ENCODE measurements around the gene ZDHHC1. TPM values are rescaled to one million over a fixed set of nuclear protein-coding genes. Genes with fewer than 3 reads are reported as not detected.

ZDHHC1 gene
- total and polyA plus RNA-seq, 5 experiments from 2014 or later = 0.18 to 0.52 (median 0.28) TPM; not detected in 1

GRCh38 chr16:67436640-67437193 is 20.4 kb upstream of the ZDHHC1 start:
- peaks cover 0 to 4% (median 3%) of the 10 kb centered on the region in 5 donors for H3K27me3 Mint-ChIP-seq
- no peak overlapping the region for H3K4me3 Mint-ChIP-seq
- POLR2A ChIA-PET = no interaction called here
- ATAC-seq (no peak), DNase-seq (no peak)
- H3K27ac Mint-ChIP-seq = peak overlapping the region in 1 of 10 donors; percentile 38
- H3K9me3 Mint-ChIP-seq = no peaks in the 10 kb centered on the region
- peaks cover 0 to 32% (median 2%) of the 10 kb centered on the region in 3 donors for H3K36me3 Mint-ChIP-seq
- H3K4me1 Mint-ChIP-seq = peaks cover 4 to 8% (median 6%) of the 10 kb centered on the region in 4 donors

- H3K9me3 Mint-ChIP-seq = no peaks in the 10 kb centered on the region
- POLR2A ChIA-PET = no interaction called here
- H3K4me3 Mint-ChIP-seq = no peak overlapping the region
- peaks cover 0 to 6% (median 3%) of the 10 kb centered on the region in 5 donors for H3K27me3 Mint-ChIP-seq
- H3K36me3 Mint-ChIP-seq = peaks cover 0 to 26% (median 2%) of the 10 kb centered on the region in 3 donors
- no peak for DNase-seq
- ATAC-seq = no peak
- peaks cover 4 to 10% (median 7%) of the 10 kb centered on the region in 4 donors for H3K4me1 Mint-ChIP-seq
- no peak overlapping the region for H3K27ac Mint-ChIP-seq
Observed at GRCh38 chr16:67435758-67436164, 19.5 kb upstream of the ZDHHC1 start.

- DNase-seq = no peak
- Mint-ChIP-seq H3K4me3 (no peak overlapping the region), H3K36me3 (peaks cover 0 to 8% (median 0%) of the 10 kb centered on the region in 3 donors), H3K9me3 (no peaks in the 10 kb centered on the region), H3K27ac (peak overlapping the region in 1 of 10 donors; percentile 75), H3K27me3 (peaks cover 6 to 26% (median 21%) of the 10 kb centered on the region in 5 donors), H3K4me1 (peaks cover 7 to 16% (median 12%) of the 10 kb centered on the region in 4 donors)
- no peak for ATAC-seq
- POLR2A ChIA-PET = interaction anchor here (0.5 kb wide), 1 partner anchor 881 kb away, joined by 3 read pairs; the partner anchor contains the start of gene CKLF
Observed at GRCh38 chr16:67433131-67433719, 16.9 kb upstream of the ZDHHC1 start.

GRCh38 chr16:67432506-67432890 is 16.2 kb upstream of the ZDHHC1 start:
- Mint-ChIP-seq H3K36me3 (peaks cover 0 to under 1% (median 0%) of the 10 kb centered on the region in 3 donors), H3K4me1 (peaks cover 9 to 16% (median 12%) of the 10 kb centered on the region in 4 donors), H3K9me3 (no peaks in the 10 kb centered on the region), H3K27me3 (peaks cover 6 to 32% (median 21%) of the 10 kb centered on the region in 5 donors), H3K27ac (peak overlapping the region in 3 of 10 donors; percentile 46 to 65 (median 46)), H3K4me3 (peak overlapping the region in 8 of 10 donors; percentile 22 to 72 (median 47))
- POLR2A ChIA-PET = no interaction called here
- DNase-seq (no peak), ATAC-seq (no peak)

GRCh38 chr16:67431775-67432505 is 15.7 kb upstream of the ZDHHC1 start:
- no peaks in the 10 kb centered on the region for H3K9me3 Mint-ChIP-seq
- ATAC-seq (no peak), DNase-seq (no peak)
- POLR2A ChIA-PET = no interaction called here
- peak overlapping the region; percentile 39 to 78 (median 65) for H3K4me3 Mint-ChIP-seq
- peaks cover 9 to 37% (median 25%) of the 10 kb centered on the region in 5 donors for H3K27me3 Mint-ChIP-seq
- H3K27ac Mint-ChIP-seq = peak overlapping the region in 2 of 10 donors; percentile 46
- peaks cover 9 to 16% (median 12%) of the 10 kb centered on the region in 4 donors for H3K4me1 Mint-ChIP-seq
- no peaks in the 10 kb centered on the region for H3K36me3 Mint-ChIP-seq

GRCh38 chr16:67430977-67431774 is 14.9 kb upstream of the ZDHHC1 start, which contains the start of gene HSD11B2:
Gene HSD11B2 (plus strand): TSS chr16:67431121. CDS start chr16:67431249, 128 bp downstream.
- H3K4me1 Mint-ChIP-seq = peaks cover 9 to 16% (median 12%) of the 10 kb centered on the region in 4 donors
- peaks cover 13 to 45% (median 31%) of the 10 kb centered on the region in 5 donors for H3K27me3 Mint-ChIP-seq
- no peak within 1 kb of the TSS for H3K27ac Mint-ChIP-seq
- peak within 1 kb of the TSS; percentile 71 to 88 (median 82) for H3K4me3 Mint-ChIP-seq
- POLR2A ChIA-PET = no interaction called here
- DNase-seq (peak in 2 of 10 donors; percentile 18), ATAC-seq (peak; percentile 44 to 62)
- H3K9me3 Mint-ChIP-seq = no peaks in the 10 kb centered on the region
- H3K36me3 Mint-ChIP-seq = no peaks in the 10 kb centered on the region

GRCh38 chr16:67430504-67430976 is 14.3 kb upstream of the ZDHHC1 start:
- POLR2A ChIA-PET = no interaction called here
- no peaks in the 10 kb centered on the region for H3K36me3 Mint-ChIP-seq
- H3K27ac Mint-ChIP-seq = no peak overlapping the region
- ATAC-seq (peak; percentile 62 to 65), DNase-seq (peak in 4 of 10 donors; percentile 3 to 23 (median 22))
- H3K27me3 Mint-ChIP-seq = peaks cover 13 to 45% (median 31%) of the 10 kb centered on the region in 5 donors
- H3K4me3 Mint-ChIP-seq = peak overlapping the region; percentile 71 to 88 (median 82)
- H3K4me1 Mint-ChIP-seq = peaks cover 9 to 16% (median 12%) of the 10 kb centered on the region in 4 donors
- H3K9me3 Mint-ChIP-seq = no peaks in the 10 kb centered on the region

- no peaks in the 10 kb centered on the region for H3K9me3 Mint-ChIP-seq
- POLR2A ChIA-PET = no interaction called here
- H3K27ac Mint-ChIP-seq = no peak overlapping the region
Observed at GRCh38 chr16:67429799-67430503, 13.7 kb upstream of the ZDHHC1 start.

GRCh38 chr16:67429053-67429798 is 12.9 kb upstream of the ZDHHC1 start:
- H3K9me3 Mint-ChIP-seq = no peaks in the 10 kb centered on the region
- no peaks in the 10 kb centered on the region for H3K36me3 Mint-ChIP-seq
- H3K4me3 Mint-ChIP-seq = peak overlapping the region in 9 of 10 donors; percentile 21 to 87 (median 59)
- H3K27ac Mint-ChIP-seq = no peak overlapping the region
- POLR2A ChIA-PET = interaction anchor here (1.3 kb wide), 1 partner anchor 11 kb away, joined by 4 read pairs; no protein-coding TSS in a partner anchor
- ATAC-seq (no peak), DNase-seq (no peak)
- peaks cover 9 to 16% (median 12%) of the 10 kb centered on the region in 4 donors for H3K4me1 Mint-ChIP-seq
- H3K27me3 Mint-ChIP-seq = peaks cover 13 to 46% (median 34%) of the 10 kb centered on the region in 5 donors

More at GRCh38 chr16:67429799-67430503, 13.7 kb upstream of the ZDHHC1 start:
- Mint-ChIP-seq H3K27me3 (peaks cover 13 to 46% (median 34%) of the 10 kb centered on the region in 5 donors), H3K36me3 (no peaks in the 10 kb centered on the region), H3K4me3 (peak overlapping the region; percentile 71 to 88 (median 82)), H3K4me1 (peaks cover 9 to 16% (median 12%) of the 10 kb centered on the region in 4 donors)
- DNase-seq (no peak), ATAC-seq (no peak)

- no peaks in the 10 kb centered on the region for H3K36me3 Mint-ChIP-seq
- H3K4me1 Mint-ChIP-seq = peaks cover 9 to 16% (median 12%) of the 10 kb centered on the region in 4 donors
- peaks cover 13 to 52% (median 38%) of the 10 kb centered on the region in 5 donors for H3K27me3 Mint-ChIP-seq
- H3K4me3 Mint-ChIP-seq = no peak overlapping the region
- DNase-seq = peak in 8 of 10 donors; percentile 23 to 70 (median 38)
- ATAC-seq = peak; percentile 59 to 60
- POLR2A ChIA-PET = interaction anchor here (1.0 to 1.3 kb wide), 2 partner anchors 10 to 217 kb away, joined by 3 to 4 read pairs; partner anchors contain the start of gene CARMIL2
- no peaks in the 10 kb centered on the region for H3K9me3 Mint-ChIP-seq
- H3K27ac Mint-ChIP-seq = peak overlapping the region in 1 of 10 donors; percentile 53
Observed at GRCh38 chr16:67428146-67428731, 12.0 kb upstream of the ZDHHC1 start.

Measured in naive thymus-derived CD8-positive, alpha-beta T cell (primary cell).